Parathyroid adenoma (tissue), 2 donors: Measurements from ENCODE around the gene KRT75.

ENCODE experiments used
- H2AFZ ChIP-seq: fragments of 300-600 bp; sonication (generic); one replicate; pipeline ENCODE4 v1.7.0; 2017; ENCODE audit warnings: antibody characterized with exemption, mild to moderate bottlenecking
- H3K27ac ChIP-seq: fragments of 300-600 bp; sonication (generic); one replicate; pipeline ENCODE4 v1.7.0; 2017
- H3K27me3 ChIP-seq: fragments of 300-600 bp; sonication (generic); one replicate; pipeline ENCODE4 v1.7.0; 2017; ENCODE audit warnings: low read length; ENCODE audit not compliant: control insufficient read depth, insufficient read depth
- H3K36me3 ChIP-seq: fragments of 300-600 bp; sonication (generic); one replicate; pipeline ENCODE4 v1.7.0; 2017; ENCODE audit warnings: low read length; ENCODE audit not compliant: control insufficient read depth, insufficient read depth
- H3K4me1 ChIP-seq: fragments of 300-600 bp; sonication (generic); one replicate; pipeline ENCODE4 v1.7.0; 2017; ENCODE audit warnings: control low read depth
- H3K4me2 ChIP-seq: fragments of 300-600 bp; sonication (generic); one replicate; pipeline ENCODE4 v1.7.0; 2017; ENCODE audit warnings: low read length
- H3K4me3 ChIP-seq: fragments of 300-600 bp; sonication (generic); one replicate; pipeline ENCODE4 v1.7.0; 2017; ENCODE audit warnings: low read depth, low read length
- H3K79me2 ChIP-seq: fragments of 300-600 bp; sonication (generic); one replicate; pipeline ENCODE4 v1.7.0; 2017; ENCODE audit warnings: control low read depth
- H3K9ac ChIP-seq: fragments of 300-600 bp; sonication (generic); one replicate; pipeline ENCODE4 v1.7.0; 2017; ENCODE audit warnings: mild to moderate bottlenecking
- H3K9me3 ChIP-seq: fragments of 300-600 bp; sonication (generic); one replicate; pipeline ENCODE4 v1.7.0; 2017; ENCODE audit warnings: low read length; ENCODE audit not compliant: control insufficient read depth
- CTCF ChIP-seq: fragments of 300-600 bp; sonication (generic); IDR thresholded peaks from one replicate; pipeline ENCODE4 v1.7.0; 2017; ENCODE audit warnings: antibody characterized with exemption, mild to moderate bottlenecking
- donor health status: primary hyperparathyroidism.

KRT75 gene

DNA sequence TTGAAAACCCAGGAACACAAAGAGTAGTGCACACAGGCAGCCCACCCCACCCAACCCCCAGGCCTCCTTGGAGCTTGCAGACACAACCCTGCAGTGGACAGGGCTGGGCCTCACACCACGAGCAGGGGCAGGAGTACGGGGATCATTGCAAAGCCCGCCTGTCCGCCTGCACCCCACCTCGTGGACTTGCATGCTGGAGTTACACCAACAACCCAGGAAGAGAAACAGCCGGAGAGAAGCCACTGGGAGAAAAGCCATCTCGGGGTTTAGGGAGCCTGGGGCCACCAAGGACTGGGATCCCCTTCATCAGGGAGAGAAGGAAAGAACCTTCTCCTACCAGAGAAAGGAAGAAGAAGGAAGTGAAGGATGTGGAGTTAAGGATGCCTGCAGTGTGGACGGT lies 56.9 kb downstream of the KRT75 start:
- Histone ChIP-seq H3K9ac (no peak overlapping the region), H3K27ac (no peak overlapping the region), H3K4me2 (no peak overlapping the region), H3K4me1 (no peaks in the 10 kb centered on the region), H3K27me3 (no peaks in the 10 kb centered on the region), H2AFZ (no peak overlapping the region), H3K79me2 (no peaks in the 10 kb centered on the region), H3K36me3 (no peaks in the 10 kb centered on the region), H3K9me3 (no peaks in the 10 kb centered on the region), H3K4me3 (no peak overlapping the region)
- TF ChIP-seq CTCF, result no peak
